Lower leg skin (tissue), 3 donors: Measurements from ENCODE around the gene SLC9A9.

Experiments
- POLR2A ChIP-seq, 2 donors: fragments of 450-650 bp; IDR thresholded peaks; one replicate each; pipeline ENCODE4 v1.6.1; 2016 to 2017; ENCODE audit warnings: antibody characterized with exemption in 2 of 2, mild to moderate bottlenecking in 1 of 2, moderate library complexity in 1 of 2
- TF ChIP-seq, protein P1 (sequence below), 3 donors: fragments of 450-650 bp; IDR thresholded peaks; one replicate each; pipeline ENCODE4 v1.5.1; 2016; ENCODE audit warnings: antibody characterized with exemption in 3 of 3, mild to moderate bottlenecking in 3 of 3, moderate library complexity in 2 of 3

DNA sequence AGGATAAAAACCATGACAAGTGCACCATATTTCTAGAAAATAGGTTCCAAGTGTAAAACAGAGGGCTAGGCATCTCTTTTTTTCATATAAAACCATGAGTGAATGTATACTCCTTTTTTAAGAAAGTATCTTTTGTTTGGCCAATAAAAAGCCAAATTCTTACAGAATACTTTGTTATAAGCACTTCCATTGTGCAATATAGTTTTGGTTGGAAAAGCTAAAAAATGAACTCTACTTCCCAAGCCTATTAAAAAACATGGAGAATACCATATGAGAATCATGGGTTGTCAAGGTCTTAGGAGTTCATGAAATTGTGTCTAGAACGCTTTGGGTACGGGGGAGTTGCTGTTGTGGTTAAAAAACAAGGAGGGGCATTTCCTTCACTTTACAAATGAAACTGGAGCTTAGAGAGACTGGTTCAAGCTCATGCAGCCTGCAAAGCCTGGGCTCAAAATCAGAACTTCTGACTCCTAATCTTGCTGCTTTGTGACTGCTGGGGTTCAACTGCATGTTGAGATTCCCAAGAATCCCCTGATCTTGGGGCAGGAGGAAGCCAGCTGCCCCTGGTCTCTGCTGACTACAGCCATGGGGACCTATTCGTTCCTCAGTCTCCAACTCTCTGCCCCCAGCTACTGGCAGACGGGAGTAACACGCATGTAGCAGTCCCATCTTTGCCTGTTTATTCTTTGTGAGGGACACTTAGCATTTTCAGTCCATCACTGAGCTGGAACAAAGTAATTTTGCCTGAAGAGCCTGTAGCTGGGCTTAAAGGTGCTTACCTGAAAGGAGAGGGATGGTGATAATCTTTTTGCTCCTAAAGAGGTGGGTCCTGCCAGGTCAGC, 499.6 kb downstream of the SLC9A9 start:
- TF ChIP-seq, protein P1, sequence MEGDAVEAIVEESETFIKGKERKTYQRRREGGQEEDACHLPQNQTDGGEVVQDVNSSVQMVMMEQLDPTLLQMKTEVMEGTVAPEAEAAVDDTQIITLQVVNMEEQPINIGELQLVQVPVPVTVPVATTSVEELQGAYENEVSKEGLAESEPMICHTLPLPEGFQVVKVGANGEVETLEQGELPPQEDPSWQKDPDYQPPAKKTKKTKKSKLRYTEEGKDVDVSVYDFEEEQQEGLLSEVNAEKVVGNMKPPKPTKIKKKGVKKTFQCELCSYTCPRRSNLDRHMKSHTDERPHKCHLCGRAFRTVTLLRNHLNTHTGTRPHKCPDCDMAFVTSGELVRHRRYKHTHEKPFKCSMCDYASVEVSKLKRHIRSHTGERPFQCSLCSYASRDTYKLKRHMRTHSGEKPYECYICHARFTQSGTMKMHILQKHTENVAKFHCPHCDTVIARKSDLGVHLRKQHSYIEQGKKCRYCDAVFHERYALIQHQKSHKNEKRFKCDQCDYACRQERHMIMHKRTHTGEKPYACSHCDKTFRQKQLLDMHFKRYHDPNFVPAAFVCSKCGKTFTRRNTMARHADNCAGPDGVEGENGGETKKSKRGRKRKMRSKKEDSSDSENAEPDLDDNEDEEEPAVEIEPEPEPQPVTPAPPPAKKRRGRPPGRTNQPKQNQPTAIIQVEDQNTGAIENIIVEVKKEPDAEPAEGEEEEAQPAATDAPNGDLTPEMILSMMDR (IDR thresholded peaks at IDR 0.05): no peak
- no peak for TF ChIP-seq POLR2A (IDR thresholded peaks at IDR 0.05)
